Measurements from ENCODE around the gene LINGO3. TPM values are rescaled to one million over a fixed set of nuclear protein-coding genes. Genes with fewer than 3 reads are reported as not detected.
"Not testable (repeated sequence)": the region's sequence is repeated elsewhere in the genome, so short reads cannot be mapped to it uniquely, and the experiment has no call there.

The LINGO3 gene
- total RNA-seq, 6 experiments from 2014 or later, result not detected

- H3K27me3 ChIP-seq, result no peaks in the 10 kb centered on the region
- peak overlapping the region in 1 of 3 donors; percentile 37 for H3K4me3 ChIP-seq
- H3K4me1 ChIP-seq, result no peaks in the 10 kb centered on the region
- H3K27ac ChIP-seq, result peak overlapping the region in 1 of 3 donors; percentile 63
- TF ChIP-seq CTCF (IDR thresholded peaks at IDR 0.05) (no peak), POLR2A (IDR thresholded peaks at IDR 0.05) (no peak)
- H3K36me3 ChIP-seq, result no peaks in the 10 kb centered on the region
- DNase-seq, result no peak
- intact Hi-C loops (cut with DNase I), result no loop called here
- no peaks in the 10 kb centered on the region for H3K9me3 ChIP-seq
- no peak for ATAC-seq
- 43% methylated on average over 5 of the region's 11 CpGs for WGBS (ENCODE audit: insufficient coverage, low coverage, low lambda C conversion rate, missing lambda C conversion rate)
Measured at GRCh38 chr19:2282862-2283237, 25.1 kb downstream of the LINGO3 start.

GRCh38 chr19:2282062-2282861 is 25.7 kb downstream of the LINGO3 start, which contains the start of gene PEAK3:
Gene PEAK3, minus strand, starts transcription at chr19:2282175. Its CDS starts 1,244 bp downstream, at chr19:2280931.
- H3K36me3 ChIP-seq, result no peaks in the 10 kb centered on the region
- H3K9me3 ChIP-seq, result no peaks in the 10 kb centered on the region
- H3K27me3 ChIP-seq, result no peaks in the 10 kb centered on the region
- H3K4me3 ChIP-seq, result peak within 1 kb of the TSS in 2 of 3 donors; percentile 14 to 37
- DNase-seq (peak; percentile 74 to 89 (median 83)), ATAC-seq (peak; percentile 75 to 91 (median 88))
- intact Hi-C loops (cut with DNase I), result no loop called here
- 23% methylated on average over 16 of the region's 41 CpGs for WGBS (ENCODE audit: insufficient coverage, low coverage, low lambda C conversion rate, missing lambda C conversion rate)
- TF ChIP-seq CTCF (IDR thresholded peaks at IDR 0.05), result no peak
- peak; percentile 30 for TF ChIP-seq POLR2A (IDR thresholded peaks at IDR 0.05)
- H3K27ac ChIP-seq, result peak within 1 kb of the TSS; percentile 40 to 63 (median 47)
- no peaks in the 10 kb centered on the region for H3K4me1 ChIP-seq

GRCh38 chr19:2281265-2282061 is 26.5 kb downstream of the LINGO3 start:
- H3K36me3 ChIP-seq; H3K4me1 ChIP-seq; intact Hi-C loops (cut with DNase I); H3K9me3 ChIP-seq; H3K27me3 ChIP-seq: not testable (repeated sequence)
- Histone ChIP-seq H3K4me3 (peak overlapping the region in 1 of 3 donors; percentile 37), H3K27ac (peak overlapping the region; percentile 40 to 63 (median 47))
- DNase-seq (peak in 1 of 3 donors; percentile 58), ATAC-seq (peak in 1 of 4 donors; percentile 9)
- 18% methylated on average over 3 of the region's 16 CpGs for WGBS (ENCODE audit: insufficient coverage, low coverage, low lambda C conversion rate, missing lambda C conversion rate)

- Histone ChIP-seq H3K4me3 (no peak overlapping the region), H3K36me3 (no peaks in the 10 kb centered on the region), H3K9me3 (no peaks in the 10 kb centered on the region), H3K27ac (no peak overlapping the region), H3K4me1 (no peaks in the 10 kb centered on the region), H3K27me3 (no peaks in the 10 kb centered on the region)
- WGBS (ENCODE audit: insufficient coverage, low coverage, low lambda C conversion rate, missing lambda C conversion rate), result 83% methylated on average over 6 of the region's 26 CpGs
- intact Hi-C loops (cut with DNase I), result no loop called here
- DNase-seq (no peak), ATAC-seq (no peak)
- TF ChIP-seq CTCF (IDR thresholded peaks at IDR 0.05) (no peak), POLR2A (IDR thresholded peaks at IDR 0.05) (no peak)
Measured at GRCh38 chr19:2280633-2281264, 27.2 kb downstream of the LINGO3 start.
